HG03439 (cell line): ENCODE results near the gene PPP1R12C.
A peak's percentile ranks its signal among the peaks of the same experiment; 100 is the strongest.

Experiments used
- ATAC-seq: cut with Tn5 transposase; IDR thresholded peaks from one replicate; pipeline ENCODE4 v1.9.1; 2021; ENCODE audit warnings: mild to moderate bottlenecking, moderate library complexity; ENCODE audit not compliant: unreplicated experiment

The PPP1R12C gene

DNA sequence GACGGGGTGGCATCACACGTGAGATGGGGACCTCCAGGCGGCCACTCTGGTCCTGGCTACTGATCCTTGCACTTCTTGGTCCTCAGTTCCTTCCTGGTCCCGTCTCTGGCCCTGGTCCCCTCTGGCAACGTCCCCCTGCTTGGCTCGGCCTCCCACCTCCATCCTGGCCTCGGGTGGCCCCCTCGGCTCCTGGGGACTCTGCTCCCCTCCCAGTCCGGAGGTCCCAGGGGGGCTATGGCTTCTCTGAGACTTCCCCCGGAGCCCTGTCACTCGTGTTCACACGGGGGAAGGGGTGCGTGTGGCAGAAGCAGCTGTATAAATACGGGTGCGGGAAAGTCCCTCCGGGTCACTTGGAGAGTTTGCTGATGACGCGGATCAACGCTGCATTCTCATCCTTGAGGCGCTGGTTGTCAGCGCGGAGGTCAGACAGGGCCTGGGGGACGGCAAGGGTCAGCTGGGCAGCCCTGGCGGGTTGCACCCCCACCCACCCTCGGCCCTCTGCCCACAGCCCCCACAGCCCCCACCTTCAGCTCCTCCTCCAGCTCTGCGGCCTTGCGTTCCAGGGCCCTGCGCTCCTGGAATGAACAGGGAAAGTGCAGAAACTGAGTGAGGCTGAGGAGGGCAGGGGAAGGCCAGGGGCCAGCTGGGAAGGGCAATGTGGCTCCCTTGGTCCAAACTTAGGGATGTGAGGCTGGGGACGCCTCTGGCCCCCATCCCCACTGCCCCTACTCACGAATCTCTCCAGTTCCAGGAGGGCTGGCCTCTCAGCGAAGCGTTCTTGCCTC, 26.1 kb downstream of the PPP1R12C start:
- ATAC-seq = no peak

DNA sequence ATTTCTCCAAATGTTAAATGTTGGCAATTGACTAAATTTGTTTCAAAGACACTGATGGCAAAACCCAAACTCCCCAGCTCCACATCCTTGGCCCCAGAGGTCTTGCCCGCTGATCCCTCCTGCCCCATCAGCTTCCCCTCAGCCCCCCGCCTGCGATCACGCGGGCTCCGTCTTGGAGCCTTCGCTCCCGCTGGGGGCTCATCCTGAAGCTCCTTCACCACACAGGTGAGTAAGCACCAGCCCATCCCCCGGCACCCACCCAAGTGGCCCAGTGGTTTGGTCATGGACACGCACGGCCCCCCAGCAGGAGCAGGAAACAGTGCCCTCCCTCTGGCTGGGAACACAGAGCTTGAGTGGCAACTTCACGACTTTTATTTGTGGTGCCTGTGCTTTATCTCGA, 26.9 kb downstream of the PPP1R12C start:
- no peak for ATAC-seq

DNA sequence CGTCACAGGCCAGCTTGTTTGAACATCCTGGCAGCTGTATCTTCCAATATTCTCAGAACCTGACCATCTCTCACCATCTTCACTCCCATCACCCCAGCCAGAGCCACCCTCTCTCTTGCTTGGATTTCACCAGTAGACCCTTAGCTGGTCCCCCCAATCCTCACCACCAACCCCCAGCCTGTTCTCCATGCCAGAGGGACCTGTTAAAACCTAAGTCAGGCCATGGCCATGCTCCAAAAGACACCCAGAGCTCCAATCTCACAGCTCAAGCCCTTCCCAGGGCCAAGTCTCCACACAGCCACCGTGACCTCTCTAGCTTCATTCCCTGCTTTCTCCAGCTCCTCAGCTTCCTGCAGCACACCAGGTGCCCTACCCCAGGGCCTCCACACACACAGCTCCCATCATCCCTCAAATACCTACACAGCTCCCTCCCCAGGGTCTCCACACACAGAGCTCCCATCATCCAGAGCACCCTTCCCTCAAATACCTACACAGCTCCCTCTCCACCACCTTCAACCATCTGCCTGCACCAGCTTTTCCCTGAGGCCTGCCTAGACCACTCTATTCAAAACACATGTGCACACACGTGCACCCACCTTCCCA, 28.0 kb downstream of the PPP1R12C start:
- no peak for ATAC-seq

DNA sequence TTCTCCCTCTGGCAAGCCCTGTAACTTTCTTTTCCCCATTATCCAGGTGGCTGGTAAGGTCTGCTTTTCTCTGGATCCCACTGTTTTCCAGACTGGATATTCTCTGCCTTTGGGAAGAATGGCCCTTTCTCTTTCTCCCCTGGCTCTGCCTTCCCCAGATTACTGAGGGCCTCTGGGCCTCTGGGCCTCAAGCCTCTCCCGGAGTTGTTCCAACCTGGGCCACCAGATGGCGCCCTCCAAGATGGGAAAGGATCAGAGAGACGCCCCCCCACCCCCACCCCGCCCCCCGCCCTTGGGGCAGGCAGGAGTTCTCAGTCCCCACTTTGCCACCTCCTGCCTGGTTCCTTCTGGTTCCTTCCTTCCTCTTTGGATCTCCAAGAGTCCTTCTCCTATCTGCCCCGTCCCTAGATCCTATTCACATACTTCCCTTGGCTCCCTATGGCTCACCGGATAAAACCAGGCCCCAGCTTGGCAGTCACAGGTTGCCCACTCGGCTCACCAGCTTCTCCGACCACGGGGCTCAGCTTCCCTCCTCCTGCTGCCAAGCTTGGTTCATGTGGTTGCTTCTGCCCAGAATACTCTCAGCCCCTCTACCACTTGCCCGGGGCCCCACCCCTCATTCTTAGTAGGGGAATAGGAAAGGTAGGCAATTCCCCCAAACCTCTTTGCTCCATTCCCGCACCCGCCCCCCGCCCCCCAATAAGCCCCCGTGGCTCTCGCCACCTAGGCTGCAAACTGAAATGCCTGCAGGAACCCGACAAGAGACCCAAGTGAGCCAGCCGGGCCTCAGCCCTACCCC, 28.7 kb downstream of the PPP1R12C start:
- ATAC-seq = no peak

DNA sequence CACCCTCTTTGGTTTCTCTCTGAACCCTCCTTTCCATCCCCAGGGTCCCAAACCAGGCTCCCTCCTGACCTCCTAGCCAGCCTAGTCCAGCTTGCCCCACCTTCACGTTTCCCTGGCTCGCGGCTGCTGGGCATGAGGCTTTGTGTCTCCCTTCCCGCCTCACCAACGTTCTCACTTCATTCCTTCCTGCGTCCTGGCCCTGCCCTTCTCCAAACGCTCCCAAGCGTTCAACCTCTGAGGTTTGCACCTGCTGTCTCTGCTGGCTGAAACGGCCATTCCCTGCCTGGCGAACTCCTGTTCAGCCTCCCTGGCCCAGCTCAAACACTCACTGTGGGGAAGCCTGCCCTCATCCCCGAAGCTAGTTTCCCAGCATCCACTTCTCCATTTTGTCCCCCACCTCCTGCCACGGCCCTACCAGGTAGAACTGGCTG, 29.4 kb downstream of the PPP1R12C start:
- no peak for ATAC-seq

DNA sequence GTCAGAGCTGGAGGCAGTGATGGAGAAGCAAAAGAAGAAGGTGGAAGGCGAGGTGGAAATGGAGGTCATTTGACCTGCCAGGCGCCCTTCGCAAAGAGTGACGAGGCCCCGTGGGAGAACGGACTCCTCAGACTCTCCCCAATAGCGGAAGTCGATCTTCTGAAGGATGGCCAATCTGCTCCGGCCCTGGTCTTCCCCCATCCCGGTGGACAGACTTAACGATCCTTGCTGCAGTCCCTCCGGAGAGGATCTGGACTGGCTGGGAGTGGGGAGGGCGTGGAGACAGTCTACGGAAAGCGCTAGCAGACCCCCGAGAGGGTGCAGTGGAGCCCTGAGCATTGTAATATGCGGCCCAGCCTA, 29.9 kb downstream of the PPP1R12C start:
- ATAC-seq = no peak

DNA sequence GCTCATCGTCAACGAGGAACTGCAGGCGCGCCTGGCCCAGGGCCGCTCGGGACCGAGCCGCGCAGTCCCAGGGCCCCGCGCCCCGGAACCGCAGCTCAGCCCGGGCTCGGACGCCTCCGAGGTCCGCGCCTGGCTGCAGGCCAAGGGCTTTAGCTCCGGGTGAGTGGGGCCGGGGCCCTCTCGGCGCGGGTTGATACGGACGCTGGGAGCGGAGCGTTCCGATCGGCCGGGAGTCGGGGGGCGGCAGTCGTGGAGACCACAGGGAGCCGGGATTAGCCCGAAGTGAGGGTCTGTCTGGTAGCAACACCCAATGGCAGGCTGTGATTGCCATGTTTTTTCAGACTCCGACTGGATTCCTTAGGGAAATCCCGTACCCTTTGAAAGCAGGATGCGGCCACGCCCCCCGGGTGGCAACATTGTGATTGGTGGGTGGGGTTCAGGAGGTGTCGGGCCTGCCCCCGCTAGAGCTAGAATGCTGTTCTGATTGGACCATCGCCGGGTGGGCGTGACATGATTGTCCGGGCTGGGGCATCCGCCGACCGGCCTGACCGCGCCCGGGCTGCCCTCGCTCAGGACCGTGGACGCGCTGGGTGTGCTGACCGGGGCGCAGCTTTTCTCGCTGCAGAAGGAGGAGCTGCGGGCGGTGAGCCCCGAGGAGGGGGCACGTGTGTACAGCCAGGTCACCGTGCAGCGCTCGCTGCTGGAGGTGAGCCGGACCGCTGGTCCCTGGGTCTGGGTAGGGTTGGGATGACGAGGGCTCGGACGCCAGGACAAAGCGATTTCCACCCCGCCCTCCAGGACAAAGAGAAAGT, 30.5 kb downstream of the PPP1R12C start:
- no peak for ATAC-seq

DNA sequence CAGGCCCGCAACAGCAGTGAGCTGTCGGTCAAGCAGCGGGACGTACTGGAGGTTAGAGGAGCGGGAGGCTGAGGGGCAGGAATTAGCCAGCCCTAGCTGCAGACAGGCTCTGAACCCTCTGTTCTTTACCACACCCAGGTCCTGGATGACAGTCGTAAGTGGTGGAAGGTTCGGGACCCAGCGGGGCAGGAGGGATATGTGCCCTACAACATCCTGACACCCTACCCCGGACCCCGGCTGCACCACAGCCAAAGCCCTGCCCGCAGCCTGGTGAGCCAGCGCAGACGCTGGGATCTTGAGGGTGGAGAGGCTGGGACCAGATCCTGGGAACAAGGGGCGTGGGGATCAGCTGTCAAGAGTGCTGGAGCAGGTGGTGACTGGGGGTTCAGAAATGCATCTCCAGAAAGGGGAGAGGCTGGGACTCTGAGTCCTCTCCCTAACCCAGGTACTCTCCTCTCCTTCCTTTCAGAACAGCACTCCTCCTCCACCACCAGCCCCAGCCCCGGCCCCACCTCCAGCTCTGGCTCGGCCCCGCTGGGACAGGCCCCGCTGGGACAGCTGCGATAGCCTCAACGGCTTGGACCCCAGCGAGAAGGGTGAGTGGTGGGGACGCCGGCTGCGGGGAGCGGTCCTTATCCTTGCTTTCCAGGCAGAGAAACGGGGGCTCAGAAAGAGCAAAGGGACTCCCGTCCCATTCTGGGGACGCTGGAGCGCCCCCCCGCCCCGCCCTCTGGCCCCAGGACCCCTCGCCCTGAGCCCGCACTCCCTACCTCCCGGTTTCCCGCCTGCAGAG, 31.3 kb downstream of the PPP1R12C start:
- ATAC-seq = no peak

DNA sequence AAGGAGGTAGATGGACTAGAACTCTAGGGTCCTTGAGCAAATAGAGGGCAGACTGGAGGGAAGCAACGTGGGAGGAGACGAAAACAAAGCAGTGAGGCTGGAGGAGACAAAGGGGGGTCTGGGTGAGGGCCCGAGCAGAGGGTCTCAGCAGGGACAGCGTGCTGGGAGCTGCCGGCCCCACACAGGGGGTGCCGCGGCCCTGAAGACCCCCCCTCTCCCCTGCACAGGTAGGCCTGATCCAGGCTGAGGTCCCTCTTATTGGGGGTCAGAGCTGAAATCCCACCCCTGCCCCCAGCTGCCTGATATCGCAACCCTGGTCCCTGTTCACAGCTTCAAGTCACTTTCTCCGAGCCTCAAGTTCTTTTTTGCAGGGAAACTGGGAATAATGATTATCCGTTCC, 33.0 kb downstream of the PPP1R12C start:
- ATAC-seq = no peak

DNA sequence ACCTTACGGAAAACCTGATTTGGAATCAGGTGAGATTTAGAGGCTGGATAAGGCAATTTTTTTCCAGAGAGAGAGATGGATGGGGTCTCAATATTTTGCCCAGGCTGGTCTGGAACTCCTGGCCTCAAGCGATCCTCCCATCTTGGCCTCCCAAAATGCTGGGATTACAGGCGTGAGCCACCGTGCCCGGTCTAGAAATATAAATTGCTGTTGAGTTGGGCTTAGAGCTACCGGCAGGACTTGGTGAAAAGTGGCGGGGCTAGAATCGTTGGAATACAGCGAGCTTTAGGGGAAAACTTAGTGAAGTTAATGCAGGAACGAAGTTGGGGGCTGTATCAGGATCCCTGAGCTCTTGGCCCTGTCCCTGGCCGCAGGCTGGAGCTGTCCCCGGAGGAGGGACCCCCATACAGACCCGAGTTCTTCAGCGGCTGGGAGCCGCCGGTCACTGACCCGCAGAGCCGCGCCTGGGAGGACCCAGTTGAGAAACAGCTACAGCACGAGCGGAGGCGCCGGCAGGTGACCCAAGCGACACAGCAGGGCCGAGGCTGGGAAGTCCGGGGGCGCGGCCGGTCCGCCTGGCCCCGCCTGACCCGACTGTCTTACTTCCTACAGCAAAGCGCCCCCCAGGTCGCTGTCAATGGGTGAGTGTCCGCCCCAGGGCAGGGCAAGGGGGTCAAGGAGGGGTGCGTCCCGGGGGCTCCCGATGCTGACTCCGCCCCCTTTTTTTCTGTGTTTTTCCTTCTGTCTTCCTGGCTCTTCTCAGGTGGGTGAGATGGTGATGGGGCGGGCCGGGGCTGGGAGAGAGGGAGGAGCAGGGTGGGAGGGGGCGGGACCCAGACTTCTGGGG, 34.2 kb downstream of the PPP1R12C start:
- no peak for ATAC-seq

DNA sequence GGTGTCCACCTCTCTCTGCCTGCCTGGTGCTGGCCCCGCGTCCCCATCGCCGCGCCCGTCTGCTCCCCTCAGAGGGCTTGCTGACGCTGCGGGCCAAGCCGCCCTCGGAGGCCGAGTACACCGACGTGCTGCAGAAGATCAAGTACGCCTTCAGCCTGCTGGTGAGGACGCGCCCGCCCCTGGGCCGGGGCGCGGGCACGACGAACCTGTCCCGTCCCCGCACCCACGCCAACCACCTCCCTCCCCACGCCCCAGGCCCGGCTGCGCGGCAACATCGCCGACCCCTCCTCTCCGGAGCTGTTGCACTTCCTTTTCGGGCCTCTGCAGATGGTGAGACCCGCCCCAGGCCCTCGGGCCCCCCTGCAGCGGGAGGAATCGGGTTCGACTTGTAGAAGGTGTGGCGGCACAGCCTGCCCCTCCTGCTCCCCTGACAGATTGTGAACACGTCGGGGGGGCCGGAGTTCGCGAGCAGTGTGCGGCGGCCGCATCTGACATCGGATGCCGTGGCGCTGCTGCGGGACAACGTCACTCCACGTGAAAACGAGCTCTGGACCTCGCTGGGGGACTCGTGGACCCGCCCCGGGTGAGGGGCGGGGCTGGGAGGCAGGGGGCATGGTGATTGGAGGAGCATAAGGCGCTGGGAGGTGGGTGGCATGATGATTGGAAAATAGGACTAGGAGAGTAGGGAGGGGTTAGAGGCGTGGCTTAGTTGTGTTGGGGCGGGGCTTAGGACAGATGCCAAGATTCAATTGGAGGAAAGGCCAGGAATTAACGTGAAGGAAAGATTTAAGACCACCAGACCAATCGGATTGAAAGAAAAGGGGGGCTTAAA, 35.2 kb downstream of the PPP1R12C start:
- no peak for ATAC-seq

DNA sequence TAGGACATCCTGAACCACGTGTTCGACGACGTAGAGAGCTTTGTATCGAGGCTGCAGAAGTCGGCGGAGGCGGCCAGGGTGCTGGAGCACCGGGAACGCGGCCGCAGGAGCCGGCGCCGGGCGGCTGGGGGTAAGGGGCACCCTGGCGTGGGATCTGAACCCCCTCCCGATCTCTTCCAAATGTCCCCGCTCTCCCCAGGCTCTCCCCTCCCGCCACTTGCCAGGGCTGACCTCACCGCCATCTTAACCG, 35.7 kb downstream of the PPP1R12C start:
- no peak for ATAC-seq

DNA sequence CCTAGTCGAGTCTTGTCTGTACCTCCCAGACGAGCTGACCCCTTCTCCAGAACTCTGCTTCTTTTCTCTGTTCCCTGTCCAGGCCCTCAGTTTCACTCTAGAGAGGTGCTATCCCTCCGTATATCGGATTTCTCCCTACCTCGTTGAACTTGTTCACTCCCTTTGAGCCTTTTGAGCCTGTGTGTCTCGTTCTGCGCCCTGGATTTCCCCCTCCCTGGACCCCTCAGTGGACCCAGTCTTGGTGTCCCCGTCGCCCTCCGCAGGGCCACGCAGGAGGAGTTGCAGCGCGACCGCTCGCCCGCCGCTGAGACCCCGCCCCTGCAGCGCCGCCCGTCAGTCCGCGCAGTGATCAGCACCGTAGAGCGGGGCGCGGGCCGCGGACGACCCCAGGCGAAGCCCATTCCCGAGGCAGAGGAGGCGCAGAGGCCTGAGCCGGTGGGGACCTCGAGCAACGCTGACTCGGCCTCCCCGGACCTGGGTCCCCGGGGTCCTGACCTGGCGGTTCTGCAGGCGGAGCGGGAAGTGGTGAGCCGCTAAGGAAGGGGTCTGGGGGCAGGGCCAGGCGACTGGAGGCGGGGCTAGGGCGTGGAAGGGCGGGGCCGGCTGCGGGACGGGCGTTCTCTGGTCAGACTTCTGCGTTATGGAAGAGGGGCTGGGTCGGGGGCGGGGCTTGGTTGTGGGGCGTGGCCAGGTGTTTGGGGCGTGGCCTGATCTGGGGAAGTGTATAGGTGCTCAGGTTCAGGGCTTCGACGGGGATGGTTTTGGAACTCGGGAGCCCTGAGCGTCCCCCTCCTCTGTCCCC, 36.3 kb downstream of the PPP1R12C start:
- peak; percentile 65 for ATAC-seq

DNA sequence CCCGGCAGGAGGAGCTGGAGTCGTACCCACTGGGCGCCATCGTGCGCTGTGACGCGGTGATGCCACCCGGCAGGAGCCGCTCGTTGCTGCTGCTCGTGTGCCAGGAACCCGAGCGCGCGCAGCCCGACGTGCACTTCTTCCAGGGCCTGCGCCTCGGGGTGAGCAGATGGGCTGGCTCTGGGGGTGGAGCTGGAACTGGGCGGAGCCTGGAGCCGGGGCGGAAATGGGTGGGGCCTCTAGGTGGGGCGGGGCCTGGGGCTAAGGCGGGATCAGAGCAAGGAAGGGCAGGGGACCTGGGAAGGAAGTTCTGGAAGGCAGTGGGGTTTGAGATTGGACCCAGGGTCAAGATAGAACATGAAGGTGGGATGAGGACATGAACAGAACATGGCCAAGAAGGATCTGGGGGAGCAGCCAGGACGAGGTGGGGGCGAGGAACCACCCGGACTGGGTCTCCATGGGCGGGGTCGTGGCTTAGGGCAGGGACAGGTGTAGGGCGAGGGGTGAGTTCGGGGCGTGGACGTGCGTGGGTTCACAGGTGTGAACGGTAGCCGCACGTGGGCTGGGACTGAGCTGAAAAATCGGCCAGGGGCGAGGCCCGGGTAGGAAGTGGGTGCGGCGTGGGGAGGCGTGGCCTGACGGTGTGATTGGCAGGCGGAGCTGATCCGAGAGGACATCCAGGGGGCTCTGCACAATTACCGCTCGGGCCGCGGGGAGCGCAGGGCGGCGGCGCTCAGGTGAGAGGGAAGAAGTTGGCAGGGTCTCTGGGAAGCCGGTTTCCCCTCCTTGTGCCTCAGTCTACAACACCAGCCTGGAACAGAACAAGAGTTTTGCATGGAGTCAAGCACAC, 37.1 kb downstream of the PPP1R12C start:
- ATAC-seq = no peak

DNA sequence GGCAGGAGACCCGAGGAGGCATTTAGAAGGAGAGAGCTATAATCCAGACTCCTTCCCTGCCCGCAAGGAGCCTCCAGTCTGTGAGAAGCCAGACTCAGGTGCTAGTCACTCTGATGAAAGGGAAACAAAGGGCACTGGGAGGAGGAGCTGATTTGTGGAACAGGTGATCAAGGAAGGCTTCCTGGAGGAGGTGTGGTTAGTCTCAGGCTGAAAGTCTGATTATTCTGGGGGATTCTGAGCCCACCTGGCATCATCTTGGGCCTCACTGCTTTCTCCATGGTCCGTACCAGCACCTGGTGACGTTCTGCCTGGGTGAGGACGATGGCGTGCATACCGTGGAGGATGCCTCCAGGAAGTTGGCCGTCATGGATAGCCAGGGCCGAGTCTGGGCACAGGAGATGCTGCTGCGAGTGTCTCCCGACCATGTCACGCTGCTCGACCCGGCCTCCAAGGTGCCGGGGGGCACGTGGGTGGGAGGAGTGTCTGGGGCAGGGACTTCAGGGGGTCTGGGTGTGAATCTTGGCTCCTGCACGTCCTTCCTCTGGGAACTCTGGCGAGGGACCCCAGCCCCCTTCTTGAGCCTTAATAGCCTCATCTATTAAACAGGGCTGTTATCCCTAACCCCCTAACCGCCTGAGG, 37.9 kb downstream of the PPP1R12C start:
- no peak for ATAC-seq

DNA sequence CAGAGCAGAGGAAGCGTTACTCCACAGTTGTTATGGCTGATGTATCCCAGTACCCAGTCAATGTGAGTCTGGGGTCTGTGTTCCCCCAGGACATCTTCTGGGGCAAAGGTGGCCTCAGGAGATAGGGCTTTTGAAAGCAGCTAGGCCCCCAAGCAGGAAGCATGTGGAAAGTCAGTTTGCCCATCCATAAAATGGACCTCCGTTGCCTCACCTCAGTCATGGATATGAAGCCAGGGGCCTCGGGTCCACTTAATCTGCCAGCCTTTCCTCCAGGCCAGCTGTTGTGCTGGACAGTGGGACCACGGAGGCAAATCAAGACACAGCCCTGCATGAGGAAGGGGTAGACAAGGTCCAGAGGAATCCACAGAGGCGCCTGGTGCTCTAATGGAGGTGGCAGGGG, 38.4 kb downstream of the PPP1R12C start:
- ATAC-seq = no peak

DNA sequence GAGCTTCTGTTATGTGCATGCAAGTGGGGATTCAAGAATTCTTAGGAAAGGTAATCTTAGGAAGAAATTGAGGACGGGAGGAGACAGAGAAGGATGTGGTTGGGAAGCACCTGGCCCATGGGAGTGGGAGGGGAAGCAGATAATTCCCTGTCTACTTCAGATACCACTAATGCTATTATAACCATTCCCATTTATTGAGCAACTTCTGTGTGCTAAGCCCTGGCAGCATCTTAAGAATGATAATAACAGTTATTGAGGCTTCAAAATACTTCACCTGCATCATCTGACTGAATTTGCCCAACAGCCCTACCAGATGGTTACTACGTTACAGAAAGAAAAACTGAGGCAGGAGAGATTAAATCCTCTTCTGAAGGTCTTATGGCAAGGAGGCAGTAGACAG, 40.3 kb downstream of the PPP1R12C start:
- no peak for ATAC-seq
